CD4-positive, alpha-beta memory T cell (primary cell): Measurements from ENCODE around the gene MCM6. TPM values are rescaled to one million over a fixed set of nuclear protein-coding genes. Genes with fewer than 3 reads are reported as not detected.

Experiments
- CTCF ChIA-PET: fragments of 350-600 bp; sonication (Branson Sonifier 250); formaldehyde crosslinking; loops from one replicate; lab custom pipeline; 2021; ENCODE audit warnings: inconsistent platforms; ENCODE audit not compliant: partially characterized antibody; lab: Charles Lee
- POLR2A ChIA-PET: fragments of 350-600 bp; sonication (Branson Sonifier 250); formaldehyde crosslinking; loops from one replicate; lab custom pipeline; 2021; ENCODE audit not compliant: partially characterized antibody; lab: Charles Lee
- DNase-seq, 5 donors: peaks; one replicate each; pipeline versions ENCODE4 v3.0.0 to v3.0.0-alpha.2; 2020 to 2022; ENCODE audit warnings: mixed read lengths in 1 of 5
- H3K27ac ChIP-seq: one replicate; pipeline ENCODE4 v1.7.0; 2013; ENCODE audit warnings: low read depth, low read length
- H3K27me3 ChIP-seq: 2 replicates; pipeline ENCODE4 v1.7.0; 2013; ENCODE audit warnings: mild to moderate bottlenecking, low read length, moderate library complexity; ENCODE audit not compliant: insufficient read depth
- H3K36me3 ChIP-seq: 2 replicates; pipeline ENCODE4 v1.7.0; 2013; ENCODE audit warnings: mild to moderate bottlenecking, low read length, moderate library complexity; ENCODE audit not compliant: insufficient read depth
- H3K4me1 ChIP-seq: 2 replicates; pipeline ENCODE4 v1.7.0; 2013; ENCODE audit warnings: mild to moderate bottlenecking, low read length, moderate library complexity; ENCODE audit not compliant: insufficient read depth
- H3K4me3 ChIP-seq, 2 donors: one replicate each; pipeline ENCODE4 v1.7.0; 2013; ENCODE audit warnings: low read length in 2 of 2, mild to moderate bottlenecking in 1 of 2
- H3K9me3 ChIP-seq, 2 donors: one replicate each; pipeline ENCODE4 v1.7.0; 2013; ENCODE audit warnings: low read length in 2 of 2, control low read depth in 1 of 2; ENCODE audit not compliant: control insufficient read depth in 1 of 2
- H3K27ac Mint-ChIP-seq, 7 donors: one replicate each; pipeline ENCODE4 v1.8.0; 2020 to 2021; ENCODE audit warnings: mixed read lengths in 7 of 7, mild to moderate bottlenecking in 6 of 7, inconsistent platforms in 3 of 7, moderate library complexity in 3 of 7
- H3K27me3 Mint-ChIP-seq, 2 donors: one replicate each; pipeline ENCODE4 v1.8.0; 2020 to 2021; ENCODE audit warnings: mixed read lengths in 2 of 2
- H3K36me3 Mint-ChIP-seq, 2 donors: one replicate each; pipeline ENCODE4 v1.8.0; 2020 to 2021; ENCODE audit warnings: mixed read lengths in 2 of 2, inconsistent platforms in 1 of 2, mild to moderate bottlenecking in 1 of 2
- H3K4me1 Mint-ChIP-seq, 4 donors: one replicate each; pipeline ENCODE4 v1.8.0; 2020 to 2021; ENCODE audit warnings: mixed read lengths in 4 of 4, mild to moderate bottlenecking in 1 of 4
- H3K4me3 Mint-ChIP-seq, 8 donors: one replicate each; pipeline ENCODE4 v1.8.0; 2020 to 2021; ENCODE audit warnings: mixed read lengths in 8 of 8, mild to moderate bottlenecking in 7 of 8, moderate library complexity in 6 of 8, inconsistent platforms in 3 of 8
- H3K9me3 Mint-ChIP-seq, 8 donors: one replicate each; pipeline ENCODE4 v1.8.0; 2020 to 2021; ENCODE audit warnings: mixed read lengths in 8 of 8, mild to moderate bottlenecking in 5 of 8, inconsistent platforms in 3 of 8, moderate library complexity in 1 of 8
- intact Hi-C: fragments of 100-400 bp; cut with micrococcal nuclease; formaldehyde crosslinking; loops from one replicate; pipeline ENCODE4 v1.15.1; 2023
- polyA plus RNA-seq, 2 donors: library from polyadenylated mRNA; unstranded; fragments of 300-500 nt; fragmentation: Illumina TruSeq; gene quantifications; one replicate each; pipeline ENCODE4 v1.2.3, GENCODE V29; 2021
- total RNA-seq, 2 experiments: library from RNA; stranded (reverse); gene quantifications; one replicate each; pipeline ENCODE4 v1.2.3, GENCODE V29; 2021

MCM6 gene
- total and polyA plus RNA-seq, 4 experiments from 2014 or later: 16.1 to 32.7 (median 25.1) TPM

DNA sequence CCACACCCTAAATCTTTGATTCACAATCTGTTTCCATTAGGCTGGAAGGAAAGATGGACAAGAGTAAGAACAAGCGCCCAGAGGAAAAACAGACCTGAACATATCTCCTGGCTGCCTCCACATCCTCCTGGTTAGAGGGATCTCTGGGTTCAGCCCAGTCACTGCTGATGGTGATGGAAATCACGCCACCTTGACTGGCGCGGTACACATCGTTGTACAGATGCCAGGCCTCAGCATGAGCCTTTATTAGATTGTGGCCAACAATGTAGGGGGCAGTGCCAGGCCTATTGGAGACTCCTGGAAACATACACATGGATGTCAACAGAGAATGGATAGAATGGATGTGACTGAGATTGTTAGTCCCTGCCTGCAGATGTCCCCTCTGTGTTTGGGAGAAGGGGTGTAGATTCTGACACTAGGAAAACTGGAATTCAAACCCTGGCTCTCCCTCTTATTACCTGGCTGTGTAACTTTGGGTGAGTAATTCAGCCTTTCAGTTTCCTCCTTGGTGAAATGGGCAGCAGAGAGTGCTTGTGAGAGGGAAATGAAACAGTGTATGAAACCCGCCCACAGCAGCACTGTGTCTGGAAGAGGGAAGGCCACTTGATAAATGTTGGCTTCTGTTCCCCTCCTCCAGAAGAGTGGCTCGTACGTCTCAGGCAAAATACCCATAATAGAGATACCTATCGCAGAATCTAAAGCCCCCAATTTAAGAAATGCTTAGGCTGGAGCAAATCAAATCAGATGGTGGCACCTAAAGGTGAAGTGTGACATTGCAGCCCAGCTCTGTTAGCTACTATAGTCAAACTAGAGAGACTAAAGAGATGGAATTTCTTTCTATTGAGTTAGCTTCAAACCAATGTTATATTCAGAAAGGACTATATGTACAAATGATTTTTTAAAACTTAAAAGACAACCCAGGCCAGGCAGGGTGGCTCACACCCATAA lies 75.5 kb downstream of the MCM6 start:
- H3K9me3 ChIP-seq: peaks cover 0 to 3% of the 10 kb centered on the region in 2 donors
- H3K27ac ChIP-seq: no peak overlapping the region
- Mint-ChIP-seq H3K27me3 (no peaks in the 10 kb centered on the region), H3K4me1 (peaks cover 4 to 5% (median 4%) of the 10 kb centered on the region in 4 donors), H3K4me3 (no peak overlapping the region), H3K27ac (no peak overlapping the region), H3K36me3 (peaks cover 0 to 9% of the 10 kb centered on the region in 2 donors), H3K9me3 (peaks cover 0 to 23% (median 9%) of the 10 kb centered on the region in 8 donors)
- H3K4me3 ChIP-seq: no peak overlapping the region
- DNase-seq: no peak
- intact Hi-C loops: no loop called here
- H3K36me3 ChIP-seq: no peaks in the 10 kb centered on the region
- ChIA-PET CTCF (interaction anchor here (5.8 kb wide), 1 partner anchor 796 kb away, joined by 39 read pairs; no protein-coding TSS in a partner anchor), POLR2A (no interaction called here)
- H3K4me1 ChIP-seq: peaks cover 4% of the 10 kb centered on the region
- H3K27me3 ChIP-seq: no peaks in the 10 kb centered on the region

DNA sequence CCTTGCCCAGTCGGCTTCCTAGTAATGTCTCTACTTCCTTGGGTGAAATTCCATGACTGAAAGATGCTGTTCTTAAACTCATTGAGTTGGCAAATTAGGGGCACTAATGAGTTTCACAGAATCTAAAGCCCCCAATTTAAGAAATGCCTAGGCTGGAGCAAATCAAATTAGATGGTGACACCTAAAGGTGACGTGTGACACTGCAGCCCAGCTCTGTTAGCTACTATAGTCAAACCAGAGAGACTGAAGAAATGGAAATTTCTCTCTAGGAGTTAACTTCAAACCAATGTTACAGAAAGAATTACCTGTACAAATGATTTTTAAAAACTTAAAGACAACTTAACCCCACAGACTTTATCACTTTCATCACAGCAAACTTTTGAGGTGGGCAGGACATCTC lies 76.5 kb downstream of the MCM6 start:
- Mint-ChIP-seq H3K4me3 (no peak overlapping the region), H3K36me3 (peaks cover 0 to 9% of the 10 kb centered on the region in 2 donors), H3K27me3 (no peaks in the 10 kb centered on the region), H3K27ac (no peak overlapping the region), H3K4me1 (peaks cover 5 to 8% (median 6%) of the 10 kb centered on the region in 4 donors), H3K9me3 (peaks cover 0 to 23% (median 9%) of the 10 kb centered on the region in 8 donors)
- Histone ChIP-seq H3K4me3 (no peak overlapping the region), H3K27ac (no peak overlapping the region), H3K9me3 (peaks cover 0 to 3% of the 10 kb centered on the region in 2 donors), H3K4me1 (peaks cover 4% of the 10 kb centered on the region), H3K36me3 (no peaks in the 10 kb centered on the region), H3K27me3 (no peaks in the 10 kb centered on the region)
- POLR2A ChIA-PET: no interaction called here
- DNase-seq: no peak
- intact Hi-C loops: no loop called here
- CTCF ChIA-PET: interaction anchor here (3.4 to 5.8 kb wide), 2 partner anchors 795 to 810 kb away, joined by 36 to 39 read pairs; no protein-coding TSS in a partner anchor

DNA sequence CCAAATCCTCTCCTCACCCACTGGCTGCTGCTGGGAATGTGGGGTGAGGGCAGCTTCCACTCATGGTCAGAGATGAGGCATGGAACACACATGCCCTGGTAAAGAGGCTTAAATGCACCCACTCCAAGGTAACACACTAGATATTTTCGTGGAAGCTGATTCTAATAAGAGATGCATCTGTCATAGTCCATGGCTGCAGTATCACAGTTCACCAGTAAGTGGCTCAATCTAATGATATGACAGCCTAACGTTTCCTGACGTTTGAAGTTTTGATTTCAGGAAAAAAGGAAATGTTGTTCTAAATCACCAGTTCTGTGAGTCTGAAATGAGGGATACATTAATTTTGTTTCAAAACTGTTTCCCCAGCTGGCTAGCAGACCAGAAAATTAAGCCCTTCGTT lies 77.5 kb downstream of the MCM6 start:
- Histone ChIP-seq H3K4me1 (peaks cover 4% of the 10 kb centered on the region), H3K27ac (no peak overlapping the region), H3K4me3 (no peak overlapping the region), H3K36me3 (no peaks in the 10 kb centered on the region), H3K9me3 (peaks cover 0 to 3% of the 10 kb centered on the region in 2 donors), H3K27me3 (no peaks in the 10 kb centered on the region)
- Mint-ChIP-seq H3K27ac (peak overlapping the region in 1 of 7 donors; percentile 8), H3K4me3 (no peak overlapping the region), H3K27me3 (no peaks in the 10 kb centered on the region), H3K36me3 (peaks cover 0 to 9% of the 10 kb centered on the region in 2 donors), H3K4me1 (peaks cover 5 to 11% (median 9%) of the 10 kb centered on the region in 4 donors), H3K9me3 (peaks cover 0 to 23% (median 9%) of the 10 kb centered on the region in 8 donors)
- ChIA-PET POLR2A (no interaction called here), CTCF (interaction anchor here (0.9 to 5.8 kb wide), 12 partner anchors 8 to 809 kb away, joined by 3 to 77 read pairs (median 10); partner anchors contain the start of gene LCT)
- intact Hi-C loops: no loop called here
- DNase-seq: no peak

DNA sequence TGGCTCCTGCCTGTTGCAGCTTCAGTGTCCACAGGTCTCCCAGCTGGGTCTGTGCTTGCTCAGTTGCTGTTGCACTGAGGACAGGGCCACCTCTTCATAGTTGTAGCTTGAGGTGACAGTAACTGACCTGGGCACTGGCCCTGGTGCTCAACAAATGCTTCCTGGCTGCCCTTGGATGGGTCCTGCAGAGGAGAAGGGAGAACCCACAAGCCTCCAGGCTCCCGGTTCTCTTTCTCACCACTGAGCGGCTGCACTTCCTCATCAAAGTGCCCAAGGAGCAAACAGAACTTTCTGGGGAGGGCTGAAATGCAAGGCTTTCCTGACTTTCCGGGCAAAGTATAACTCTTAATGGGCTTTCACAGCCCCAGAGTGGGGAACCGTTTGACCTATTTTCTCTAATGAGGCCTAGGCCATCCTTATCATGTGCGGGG lies 78.0 kb downstream of the MCM6 start:
- intact Hi-C loops: no loop called here
- POLR2A ChIA-PET: no interaction called here
- DNase-seq: no peak
- Mint-ChIP-seq H3K27ac (peak overlapping the region in 1 of 7 donors; percentile 8), H3K27me3 (no peaks in the 10 kb centered on the region), H3K4me1 (peaks cover 5 to 11% (median 9%) of the 10 kb centered on the region in 4 donors), H3K4me3 (no peak overlapping the region), H3K36me3 (peaks cover 0 to 9% of the 10 kb centered on the region in 2 donors), H3K9me3 (peaks cover 0 to 23% (median 9%) of the 10 kb centered on the region in 8 donors)
- H3K36me3 ChIP-seq: no peaks in the 10 kb centered on the region
- H3K27me3 ChIP-seq: no peaks in the 10 kb centered on the region
- H3K4me1 ChIP-seq: peaks cover 4% of the 10 kb centered on the region
- H3K4me3 ChIP-seq: no peak overlapping the region
- CTCF ChIA-PET: interaction anchor here (0.8 to 5.8 kb wide), 19 partner anchors 8 to 809 kb away, joined by 3 to 77 read pairs (median 7); partner anchors contain the start of gene LCT
- no peak overlapping the region for H3K27ac ChIP-seq
- H3K9me3 ChIP-seq: peaks cover 0 to 3% of the 10 kb centered on the region in 2 donors

DNA sequence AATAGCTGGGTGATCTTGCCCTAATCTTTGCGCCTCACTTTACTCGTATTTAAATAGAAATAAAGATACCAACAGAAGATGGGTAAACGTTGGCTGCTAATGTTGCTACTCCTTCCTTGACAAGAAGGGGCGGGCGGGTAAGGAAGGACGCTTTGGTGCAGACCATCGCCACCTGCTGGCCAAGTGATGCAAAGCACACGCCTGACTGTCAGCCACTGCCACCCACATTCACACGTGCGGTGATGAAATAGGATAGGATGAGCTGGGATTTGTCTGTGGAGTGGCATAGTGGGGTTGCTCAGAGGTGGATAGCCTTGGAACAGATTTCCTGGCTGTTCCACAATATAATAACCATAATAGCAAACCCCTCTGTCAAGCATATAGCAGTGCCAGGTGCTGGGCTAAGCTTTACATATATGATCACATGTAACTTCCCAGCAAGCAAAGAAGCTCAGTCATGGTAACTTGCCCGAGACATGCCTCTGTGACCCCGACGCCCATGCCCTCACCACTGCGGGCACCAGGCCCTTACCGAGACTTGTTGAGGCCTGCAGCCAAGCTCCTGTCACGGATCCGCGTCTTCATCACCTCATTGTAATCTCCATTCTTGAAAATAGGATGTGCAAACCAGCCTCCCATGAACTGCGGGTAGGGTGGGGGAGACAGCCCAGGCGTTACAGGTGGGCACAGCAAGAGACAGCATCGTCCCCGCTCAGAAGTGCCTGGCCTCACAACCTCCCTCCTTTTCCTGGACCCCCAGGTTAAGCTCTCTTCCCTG lies 78.6 kb downstream of the MCM6 start:
- H3K9me3 Mint-ChIP-seq: peaks cover 0 to 23% (median 9%) of the 10 kb centered on the region in 8 donors
- no peaks in the 10 kb centered on the region for H3K27me3 ChIP-seq
- no peaks in the 10 kb centered on the region for H3K27me3 Mint-ChIP-seq
- CTCF ChIA-PET: interaction anchor here (0.6 to 5.8 kb wide), 37 partner anchors 9 to 1018 kb away, joined by 3 to 77 read pairs (median 4); partner anchors contain the start of gene LCT
- DNase-seq: peak; percentile 68 to 70 (median 70)
- POLR2A ChIA-PET: interaction anchor here (0.7 kb wide), 1 partner anchor 851 kb away, joined by 3 read pairs; no protein-coding TSS in a partner anchor
- H3K27ac Mint-ChIP-seq: peak overlapping the region in 1 of 7 donors; percentile 80
- H3K9me3 ChIP-seq: peaks cover 0 to 3% of the 10 kb centered on the region in 2 donors
- intact Hi-C loops: loop anchor here (1.0 kb wide), 3 partner anchors 324 to 808 kb away; no protein-coding TSS in a partner anchor
- peaks cover 0 to 9% of the 10 kb centered on the region in 2 donors for H3K36me3 Mint-ChIP-seq
- no peak overlapping the region for H3K27ac ChIP-seq
- no peak overlapping the region for H3K4me3 ChIP-seq
- H3K36me3 ChIP-seq: no peaks in the 10 kb centered on the region
- peak overlapping the region in 1 of 8 donors; percentile 14 for H3K4me3 Mint-ChIP-seq
- H3K4me1 ChIP-seq: peaks cover 4% of the 10 kb centered on the region
- H3K4me1 Mint-ChIP-seq: peaks cover 5 to 11% (median 10%) of the 10 kb centered on the region in 4 donors

DNA sequence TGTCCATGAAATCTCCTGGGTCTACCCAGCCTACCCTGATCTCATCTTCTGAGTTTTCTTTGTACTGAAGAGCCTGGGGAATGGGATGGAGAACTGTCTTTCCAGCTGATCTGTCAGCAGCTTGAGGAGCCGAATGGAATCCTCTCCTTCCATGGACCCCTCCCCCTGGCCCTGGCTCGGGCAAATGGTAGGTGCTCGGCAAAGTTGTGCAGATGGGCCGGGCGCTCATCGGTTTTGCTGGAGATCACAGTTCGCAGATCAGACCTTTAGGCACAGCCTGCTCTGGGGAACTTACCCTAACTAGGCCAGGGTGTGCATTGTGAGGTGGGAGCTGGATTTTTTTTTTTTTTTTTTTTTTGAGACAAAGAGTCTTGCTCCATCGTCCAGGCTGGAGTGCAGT lies 79.6 kb downstream of the MCM6 start:
- Mint-ChIP-seq H3K4me1 (peaks cover 5 to 11% (median 10%) of the 10 kb centered on the region in 4 donors), H3K4me3 (peak overlapping the region in 1 of 8 donors; percentile 43), H3K36me3 (peaks cover 0 to 9% of the 10 kb centered on the region in 2 donors), H3K9me3 (peaks cover 0 to 17% (median 9%) of the 10 kb centered on the region in 8 donors), H3K27ac (no peak overlapping the region), H3K27me3 (no peaks in the 10 kb centered on the region)
- no peaks in the 10 kb centered on the region for H3K36me3 ChIP-seq
- CTCF ChIA-PET: interaction anchor here (0.7 to 5.8 kb wide), 25 partner anchors 10 to 1019 kb away, joined by 3 to 77 read pairs (median 6); partner anchors contain the start of genes LCT and UBXN4
- no peak overlapping the region for H3K27ac ChIP-seq
- DNase-seq: no peak
- H3K4me3 ChIP-seq: no peak overlapping the region
- intact Hi-C loops: loop anchor here (1.0 kb wide), 3 partner anchors 323 to 807 kb away; no protein-coding TSS in a partner anchor
- POLR2A ChIA-PET: interaction anchor here (0.7 to 0.8 kb wide), 2 partner anchors 39 to 850 kb away, joined by 3 read pairs; no protein-coding TSS in a partner anchor
- H3K9me3 ChIP-seq: peaks cover 0 to 3% of the 10 kb centered on the region in 2 donors
- no peaks in the 10 kb centered on the region for H3K27me3 ChIP-seq
- peaks cover 4% of the 10 kb centered on the region for H3K4me1 ChIP-seq
